Heart left ventricle (tissue), 13 donors: ENCODE results near the gene ALK.

Experiments
- CTCF ChIP-seq, 12 donors: fragments of 200-600 bp; sonication (generic) in 4 of 12; IDR thresholded peaks; one replicate each; pipeline versions ENCODE4 v1.5.0 to v1.8.0; 2018 to 2022; ENCODE audit warnings: antibody characterized with exemption in 12 of 12, mild to moderate bottlenecking in 5 of 12
- POLR2A ChIP-seq, 2 donors: fragments of 450-650 bp; IDR thresholded peaks; one replicate each; pipeline ENCODE4 v1.6.1; 2017; ENCODE audit warnings: antibody characterized with exemption in 2 of 2, mild to moderate bottlenecking in 2 of 2, moderate library complexity in 2 of 2
- donor health status: ischemic (EF 13 %, LVEDD 7.1; RV severe dilation, severe dysfunction).
- donor health status: DM: no; HTN: yes; CAD: no.
- donor health status: DM: no; HTN: no; CAD: no.
- donor health status: ischemic (EF 25% LVEDD 6.9; RV normal size, moderate dysfunction).
- donor health status: ischemic (EF 25% LVEDD 5.7; RV mildly dilated, moderate dysfunction).
- donor health status: ischemic (EF 35%, LVEDD 5.7; RV mildly dilated, moderate dysfunction).
- donor health status: nonischemic (EF 11% LVEDD 7.7; RV severe dilation, severe dysfunction).
- donor health status: DM: yes; HTN: yes; CAD: no.
- donor health status: PGD.
- donor health status: ischemic (EF 29% LVEDD 5.4; RV normal size, mild dysfunction).
- donor health status: nonischemic (EF 23%, LVEDD 6.1; RV moderate dilation, normal function).

GRCh38 chr2:29587402-29588190 lies 333.8 kb downstream of the ALK start:
- TF ChIP-seq CTCF (IDR thresholded peaks at IDR 0.05) (no peak), POLR2A (IDR thresholded peaks at IDR 0.05) (no peak)
